ENCODE measurements around the gene PIEZO1.

Gene PIEZO1

GRCh38 chr16:88737298-88738150 lies 47.5 kb downstream of the PIEZO1 start:
- TF ChIP-seq FOXP2 (optimal IDR thresholded peaks at IDR 0.05; ENCODE audit: control extremely low read depth, extremely low read length, insufficient read depth), result no peak
- no peak for TF ChIP-seq POLR2AphosphoS5 (IDR thresholded peaks at IDR 0.05; ENCODE audit: borderline replicate concordance, low read depth, low read length)
- TF ChIP-seq EZH2 (IDR thresholded peaks at IDR 0.05), result no peak
- no peak overlapping the region for H3K9ac ChIP-seq (ENCODE audit: insufficient read length)
- no peaks in the 10 kb centered on the region; the same call in 1 of the 2 replicates for H3K36me3 ChIP-seq (ENCODE audit: insufficient read depth, low read length)
- no peak for DNase-seq (ENCODE audit: low read depth, low spot score)
- no peak overlapping the region for H3K27ac ChIP-seq
- no peaks in the 10 kb centered on the region for H3K9me3 ChIP-seq (ENCODE audit: low read depth, low read length)
- no peak overlapping the region for H3K4me3 ChIP-seq

GRCh38 chr16:88736496-88736895 lies 48.5 kb downstream of the PIEZO1 start:
- H3K27ac ChIP-seq, result no peak overlapping the region
- DNase-seq (ENCODE audit: low read depth, low spot score), result no peak
- H3K4me3 ChIP-seq, result no peak overlapping the region
- H3K9me3 ChIP-seq (ENCODE audit: low read depth, low read length), result no peaks in the 10 kb centered on the region
- H3K9ac ChIP-seq (ENCODE audit: insufficient read length), result no peak overlapping the region
- no peak for TF ChIP-seq EZH2 (IDR thresholded peaks at IDR 0.05)
- no peaks in the 10 kb centered on the region; the same call in 1 of the 2 replicates for H3K36me3 ChIP-seq (ENCODE audit: insufficient read depth, low read length)

- Histone ChIP-seq H3K4me3 (no peak overlapping the region), H3K9ac (ENCODE audit: insufficient read length) (no peak overlapping the region), H3K27ac (no peak overlapping the region), H3K36me3 (ENCODE audit: insufficient read depth, low read length) (no peaks in the 10 kb centered on the region; the same call in 1 of the 2 replicates), H3K9me3 (ENCODE audit: low read depth, low read length) (no peaks in the 10 kb centered on the region)
- DNase-seq (ENCODE audit: low read depth, low spot score), result no peak
- TF ChIP-seq EZH2 (IDR thresholded peaks at IDR 0.05), result no peak
- no peak for TF ChIP-seq FOXP2 (optimal IDR thresholded peaks at IDR 0.05; ENCODE audit: control extremely low read depth, extremely low read length, insufficient read depth)
- TF ChIP-seq POLR2AphosphoS5 (IDR thresholded peaks at IDR 0.05; ENCODE audit: borderline replicate concordance, low read depth, low read length), result no peak
Observed at GRCh38 chr16:88736088-88736487, 48.9 kb downstream of the PIEZO1 start.

GRCh38 chr16:88735616-88736015 lies 49.4 kb downstream of the PIEZO1 start:
- H3K27ac ChIP-seq, result no peak overlapping the region
- no peaks in the 10 kb centered on the region for H3K9me3 ChIP-seq (ENCODE audit: low read depth, low read length)
- no peak overlapping the region for H3K9ac ChIP-seq (ENCODE audit: insufficient read length)
- no peak for TF ChIP-seq EZH2 (IDR thresholded peaks at IDR 0.05)
- no peak for TF ChIP-seq FOXP2 (optimal IDR thresholded peaks at IDR 0.05; ENCODE audit: control extremely low read depth, extremely low read length, insufficient read depth)
- TF ChIP-seq POLR2AphosphoS5 (IDR thresholded peaks at IDR 0.05; ENCODE audit: borderline replicate concordance, low read depth, low read length), result no peak
- no peak for DNase-seq (ENCODE audit: low read depth, low spot score)
- no peak overlapping the region for H3K4me3 ChIP-seq
- no peaks in the 10 kb centered on the region; the same call in 1 of the 2 replicates for H3K36me3 ChIP-seq (ENCODE audit: insufficient read depth, low read length)

- H3K36me3 ChIP-seq (ENCODE audit: insufficient read depth, low read length), result no peaks in the 10 kb centered on the region; the same call in 1 of the 2 replicates
- no peak overlapping the region for H3K27ac ChIP-seq
- H3K4me3 ChIP-seq, result no peak overlapping the region
- TF ChIP-seq FOXP2 (optimal IDR thresholded peaks at IDR 0.05; ENCODE audit: control extremely low read depth, extremely low read length, insufficient read depth), result no peak
- no peak for TF ChIP-seq EZH2 (IDR thresholded peaks at IDR 0.05)
- TF ChIP-seq POLR2AphosphoS5 (IDR thresholded peaks at IDR 0.05; ENCODE audit: borderline replicate concordance, low read depth, low read length), result no peak
- no peak overlapping the region for H3K9ac ChIP-seq (ENCODE audit: insufficient read length)
- no peak for DNase-seq (ENCODE audit: low read depth, low spot score)
- H3K9me3 ChIP-seq (ENCODE audit: low read depth, low read length), result no peaks in the 10 kb centered on the region
Observed at GRCh38 chr16:88735121-88735520, 49.9 kb downstream of the PIEZO1 start.

GRCh38 chr16:88734361-88734728 lies 50.7 kb downstream of the PIEZO1 start:
- TF ChIP-seq FOXP2 (optimal IDR thresholded peaks at IDR 0.05; ENCODE audit: control extremely low read depth, extremely low read length, insufficient read depth), result no peak
- H3K9ac ChIP-seq (ENCODE audit: insufficient read length), result no peak overlapping the region
- no peaks in the 10 kb centered on the region; the same call in 1 of the 2 replicates for H3K36me3 ChIP-seq (ENCODE audit: insufficient read depth, low read length)
- H3K4me3 ChIP-seq, result no peak overlapping the region
- H3K9me3 ChIP-seq (ENCODE audit: low read depth, low read length), result no peaks in the 10 kb centered on the region
- no peak for DNase-seq (ENCODE audit: low read depth, low spot score)
- H3K27ac ChIP-seq, result no peak overlapping the region

GRCh38 chr16:88733630-88734360 lies 51.2 kb downstream of the PIEZO1 start:
- TF ChIP-seq EZH2 (IDR thresholded peaks at IDR 0.05), result no peak
- TF ChIP-seq FOXP2 (optimal IDR thresholded peaks at IDR 0.05; ENCODE audit: control extremely low read depth, extremely low read length, insufficient read depth), result no peak
- TF ChIP-seq POLR2AphosphoS5 (IDR thresholded peaks at IDR 0.05; ENCODE audit: borderline replicate concordance, low read depth, low read length), result no peak
- H3K27ac ChIP-seq, result no peak overlapping the region
- no peak overlapping the region for H3K4me3 ChIP-seq
- no peaks in the 10 kb centered on the region for H3K9me3 ChIP-seq (ENCODE audit: low read depth, low read length)
- DNase-seq (ENCODE audit: low read depth, low spot score), result no peak
- no peaks in the 10 kb centered on the region; the same call in 1 of the 2 replicates for H3K36me3 ChIP-seq (ENCODE audit: insufficient read depth, low read length)
- H3K9ac ChIP-seq (ENCODE audit: insufficient read length), result no peak overlapping the region

GRCh38 chr16:88732961-88733294 lies 52.1 kb downstream of the PIEZO1 start:
- no peak overlapping the region for H3K27ac ChIP-seq
- TF ChIP-seq FOXP2 (optimal IDR thresholded peaks at IDR 0.05; ENCODE audit: control extremely low read depth, extremely low read length, insufficient read depth) (no peak), POLR2AphosphoS5 (IDR thresholded peaks at IDR 0.05; ENCODE audit: borderline replicate concordance, low read depth, low read length) (no peak), EZH2 (IDR thresholded peaks at IDR 0.05) (no peak)
- no peak for DNase-seq (ENCODE audit: low read depth, low spot score)
- H3K9me3 ChIP-seq (ENCODE audit: low read depth, low read length), result no peaks in the 10 kb centered on the region
- no peaks in the 10 kb centered on the region; the same call in 1 of the 2 replicates for H3K36me3 ChIP-seq (ENCODE audit: insufficient read depth, low read length)
- no peak overlapping the region for H3K9ac ChIP-seq (ENCODE audit: insufficient read length)
- H3K4me3 ChIP-seq, result no peak overlapping the region

All from SK-N-MC (cell line).